ENCODE results near the gene KLF15. TPM values are rescaled to one million over a fixed set of nuclear protein-coding genes. Genes with fewer than 3 reads are reported as not detected.
A peak's percentile ranks its signal among the peaks of the same experiment; 100 is the strongest.

The KLF15 gene
- total and polyA plus RNA-seq, 4 donors, result 18.1 to 31.3 (median 24.6) TPM

DNA sequence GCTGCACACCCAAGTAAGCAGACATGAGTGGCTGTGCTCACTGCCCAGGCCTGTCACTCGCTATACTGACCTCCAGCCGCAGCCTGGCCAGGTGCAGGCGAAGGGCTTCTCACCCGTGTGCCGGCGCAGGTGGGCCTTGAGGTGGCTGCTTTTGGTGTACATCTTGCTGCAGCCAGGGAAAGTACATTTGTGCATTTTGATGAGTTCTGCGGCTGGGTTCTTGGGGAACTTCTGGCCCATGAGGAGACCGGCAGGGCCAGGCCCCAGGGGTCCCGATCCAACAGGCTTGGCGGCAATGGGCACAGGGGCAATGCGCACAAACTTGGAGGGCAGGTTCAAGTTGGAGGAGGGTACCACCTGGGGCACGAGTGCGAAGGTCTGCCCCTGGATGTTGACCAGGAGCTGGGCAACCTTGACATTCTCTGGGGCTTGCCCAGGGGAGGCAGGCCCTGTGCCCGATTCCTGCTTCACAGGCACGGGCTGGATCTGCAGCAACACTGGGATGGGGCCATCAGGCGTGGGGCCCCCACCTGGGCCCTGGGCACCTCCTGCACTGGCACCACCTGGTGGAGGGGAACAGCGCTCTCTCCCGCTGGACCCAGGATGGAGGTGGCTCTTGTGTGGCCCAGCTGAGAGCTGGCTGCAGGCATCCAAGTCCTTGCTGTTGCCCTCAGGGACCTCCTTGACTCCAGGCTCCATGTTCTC, 5.3 kb downstream of the KLF15 start:
- H3K9me3 ChIP-seq (ENCODE audit: control insufficient read depth in 4 of 4, insufficient read depth in 3 of 4, low read length in 3 of 4), result no peaks in the 10 kb centered on the region
- H3K36me3 ChIP-seq (ENCODE audit: control insufficient read depth in 4 of 4, insufficient read depth in 4 of 4, low read length in 4 of 4), result peaks cover 0 to 27% (median 16%) of the 10 kb centered on the region in 4 donors
- DNase-seq (no peak), ATAC-seq (ENCODE audit: insufficient read depth, low FRiP score) (no peak)
- H3K27ac ChIP-seq (ENCODE audit: low read depth in 1 of 2, low read length in 1 of 2), result peak overlapping the region in 1 of 2 donors; percentile 48
- WGBS, 2 donors, result 95 to 96% methylated on average over 18 of the region's 18 CpGs
- TF ChIP-seq, protein P1, sequence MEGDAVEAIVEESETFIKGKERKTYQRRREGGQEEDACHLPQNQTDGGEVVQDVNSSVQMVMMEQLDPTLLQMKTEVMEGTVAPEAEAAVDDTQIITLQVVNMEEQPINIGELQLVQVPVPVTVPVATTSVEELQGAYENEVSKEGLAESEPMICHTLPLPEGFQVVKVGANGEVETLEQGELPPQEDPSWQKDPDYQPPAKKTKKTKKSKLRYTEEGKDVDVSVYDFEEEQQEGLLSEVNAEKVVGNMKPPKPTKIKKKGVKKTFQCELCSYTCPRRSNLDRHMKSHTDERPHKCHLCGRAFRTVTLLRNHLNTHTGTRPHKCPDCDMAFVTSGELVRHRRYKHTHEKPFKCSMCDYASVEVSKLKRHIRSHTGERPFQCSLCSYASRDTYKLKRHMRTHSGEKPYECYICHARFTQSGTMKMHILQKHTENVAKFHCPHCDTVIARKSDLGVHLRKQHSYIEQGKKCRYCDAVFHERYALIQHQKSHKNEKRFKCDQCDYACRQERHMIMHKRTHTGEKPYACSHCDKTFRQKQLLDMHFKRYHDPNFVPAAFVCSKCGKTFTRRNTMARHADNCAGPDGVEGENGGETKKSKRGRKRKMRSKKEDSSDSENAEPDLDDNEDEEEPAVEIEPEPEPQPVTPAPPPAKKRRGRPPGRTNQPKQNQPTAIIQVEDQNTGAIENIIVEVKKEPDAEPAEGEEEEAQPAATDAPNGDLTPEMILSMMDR (IDR thresholded peaks at IDR 0.05; ENCODE audit: control extremely low read depth, extremely low read depth), result no peak
- H3K9ac ChIP-seq (ENCODE audit: insufficient read depth in 1 of 2, low read length in 2 of 2), result no peak overlapping the region
- no peak overlapping the region for H3K4me3 ChIP-seq
- H3K4me1 ChIP-seq (ENCODE audit: control insufficient read depth in 5 of 5, insufficient read depth in 5 of 5, low read length in 5 of 5), result peaks cover 0 to 33% (median 7%) of the 10 kb centered on the region in 5 donors
- H3K27me3 ChIP-seq (ENCODE audit: control insufficient read depth in 3 of 3, insufficient read depth in 3 of 3, low read length in 2 of 3), result no peaks in the 10 kb centered on the region

DNA sequence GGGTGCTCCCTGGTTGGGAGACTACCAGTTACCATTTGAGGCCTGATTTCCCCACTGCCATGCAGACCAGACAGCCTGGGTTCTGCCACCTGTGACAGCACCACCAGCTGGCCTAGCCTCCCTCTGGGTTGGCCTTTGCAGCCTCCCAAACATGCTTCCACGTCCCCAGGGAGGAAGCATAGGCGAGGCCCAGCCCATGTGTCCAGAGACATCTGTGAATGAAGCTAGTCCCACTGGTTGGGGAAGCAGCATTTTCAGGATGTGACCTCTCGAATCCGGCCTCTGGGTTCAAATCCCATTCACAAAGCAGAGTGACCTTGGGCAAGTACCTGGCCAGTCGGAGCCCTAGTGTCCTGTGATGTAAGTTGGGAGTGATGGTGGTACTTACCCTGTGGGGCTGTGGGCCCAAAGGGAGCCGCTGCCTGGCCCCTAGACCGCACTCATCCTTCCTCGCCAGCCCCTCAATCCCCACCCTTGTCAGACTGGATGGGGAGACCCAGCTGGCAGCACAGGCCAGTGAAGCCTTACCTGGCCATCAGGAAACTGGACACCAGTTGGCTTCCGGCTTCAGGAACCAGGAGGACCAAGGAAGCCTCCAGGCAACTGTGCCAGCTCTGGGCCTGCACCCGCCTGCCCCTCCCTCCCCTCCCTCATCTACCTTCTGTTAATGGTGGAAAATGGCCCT, 6.0 kb downstream of the KLF15 start:
- Histone ChIP-seq H3K27me3 (ENCODE audit: control insufficient read depth in 3 of 3, insufficient read depth in 3 of 3, low read length in 2 of 3) (no peaks in the 10 kb centered on the region), H3K4me3 (no peak overlapping the region), H3K27ac (ENCODE audit: low read depth in 1 of 2, low read length in 1 of 2) (no peak overlapping the region), H3K36me3 (ENCODE audit: control insufficient read depth in 4 of 4, insufficient read depth in 4 of 4, low read length in 4 of 4) (peaks cover 0 to 27% (median 20%) of the 10 kb centered on the region in 4 donors), H3K9me3 (ENCODE audit: control insufficient read depth in 4 of 4, insufficient read depth in 3 of 4, low read length in 3 of 4) (no peaks in the 10 kb centered on the region), H3K4me1 (ENCODE audit: control insufficient read depth in 5 of 5, insufficient read depth in 5 of 5, low read length in 5 of 5) (peaks cover 0 to 33% (median 7%) of the 10 kb centered on the region in 5 donors), H3K9ac (ENCODE audit: insufficient read depth in 1 of 2, low read length in 2 of 2) (no peak overlapping the region)
- DNase-seq (no peak), ATAC-seq (ENCODE audit: insufficient read depth, low FRiP score) (no peak)
- TF ChIP-seq, protein P1 (IDR thresholded peaks at IDR 0.05; ENCODE audit: control extremely low read depth, extremely low read depth), result no peak
- 91 to 93% methylated on average over 10 of the region's 10 CpGs for WGBS, 2 donors

DNA sequence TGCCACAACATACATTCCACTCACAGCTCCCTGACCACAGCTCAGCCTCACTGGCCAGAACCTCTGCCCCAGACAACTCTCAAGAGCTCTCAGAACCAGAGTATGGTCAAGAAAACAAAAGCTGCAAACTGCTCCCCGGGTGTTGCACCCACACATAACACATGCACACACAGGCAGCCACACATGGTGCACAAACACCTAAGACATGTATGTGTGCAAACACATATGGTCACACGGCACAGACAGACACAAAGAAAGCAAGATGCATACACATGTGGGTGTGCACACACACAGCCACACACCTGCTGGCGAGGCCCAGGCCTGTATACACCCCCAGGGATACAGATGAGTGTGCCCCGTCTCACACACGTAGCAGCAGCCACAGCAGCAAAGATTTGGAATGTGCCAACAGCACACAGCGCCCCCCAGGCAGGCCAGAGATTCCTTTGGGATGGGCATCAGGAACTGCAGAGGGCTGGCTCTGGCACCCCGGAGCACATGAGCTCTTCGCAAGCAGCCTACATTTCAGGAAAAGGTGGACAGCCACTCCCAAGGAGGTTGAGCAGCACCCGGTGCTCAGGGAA, 6.6 kb downstream of the KLF15 start:
- Histone ChIP-seq H3K27me3 (ENCODE audit: control insufficient read depth in 3 of 3, insufficient read depth in 3 of 3, low read length in 2 of 3) (no peaks in the 10 kb centered on the region), H3K4me3 (no peak overlapping the region), H3K9me3 (ENCODE audit: control insufficient read depth in 4 of 4, insufficient read depth in 3 of 4, low read length in 3 of 4) (no peaks in the 10 kb centered on the region), H3K27ac (ENCODE audit: low read depth in 1 of 2, low read length in 1 of 2) (peak overlapping the region in 1 of 2 donors; percentile 16), H3K9ac (ENCODE audit: insufficient read depth in 1 of 2, low read length in 2 of 2) (no peak overlapping the region), H3K4me1 (ENCODE audit: control insufficient read depth in 5 of 5, insufficient read depth in 5 of 5, low read length in 5 of 5) (peaks cover 0 to 33% (median 5%) of the 10 kb centered on the region in 5 donors), H3K36me3 (ENCODE audit: control insufficient read depth in 4 of 4, insufficient read depth in 4 of 4, low read length in 4 of 4) (peaks cover 0 to 27% (median 20%) of the 10 kb centered on the region in 4 donors)
- DNase-seq (no peak), ATAC-seq (ENCODE audit: insufficient read depth, low FRiP score) (no peak)
- TF ChIP-seq, protein P1 (IDR thresholded peaks at IDR 0.05; ENCODE audit: control extremely low read depth, extremely low read depth), result no peak
- 81 to 94% methylated on average over 9 of the region's 9 CpGs for whole genome bisulfite sequencing, 2 donors
